Chondrocyte (in vitro differentiated cells): ENCODE data around the gene IRAK1. TPM values are rescaled to one million over a fixed set of nuclear protein-coding genes. Genes with fewer than 3 reads are reported as not detected.

Experiments
- DNase-seq: peaks from one replicate; pipeline ENCODE4 v3.0.0; 2021; ENCODE audit warnings: mixed read lengths, low spot score
- H3K27ac Mint-ChIP-seq: one replicate; pipeline ENCODE4 v1.8.0; 2021; ENCODE audit warnings: mild to moderate bottlenecking, moderate library complexity, mixed read lengths; ENCODE audit not compliant: unreplicated experiment
- H3K27me3 Mint-ChIP-seq: 2 replicates; pipeline ENCODE4 v1.8.0; 2021; ENCODE audit warnings: low read depth, mixed read lengths
- H3K36me3 Mint-ChIP-seq: 2 replicates; pipeline ENCODE4 v1.8.0; 2021; ENCODE audit warnings: low read depth, mixed read lengths
- H3K4me1 Mint-ChIP-seq: 2 replicates; pipeline ENCODE4 v1.8.0; 2021; ENCODE audit warnings: low read depth, mild to moderate bottlenecking, mixed read lengths
- H3K4me3 Mint-ChIP-seq: one replicate; pipeline ENCODE4 v1.8.0; 2021; ENCODE audit warnings: mild to moderate bottlenecking, moderate library complexity, mixed read lengths; ENCODE audit not compliant: unreplicated experiment
- H3K9me3 Mint-ChIP-seq: 2 replicates; pipeline ENCODE4 v1.8.0; 2021; ENCODE audit warnings: low read depth, mixed read lengths
- CTCF ChIP-seq: fragments of 200-600 bp; sonication (generic); IDR thresholded peaks from 2 replicates; pipeline ENCODE4 v1.5.0; 2021; ENCODE audit warnings: antibody characterized with exemption, mild to moderate bottlenecking, moderate library complexity
- long read RNA-seq: library from polyadenylated mRNA; stranded (forward); transcript quantifications from one replicate; pipeline ENCODE4 v2.0.0, GENCODE V29; 2021
- total RNA-seq: library from RNA; stranded (reverse); gene quantifications from 3 replicates; pipeline ENCODE4 v1.2.1, GENCODE V29; 2021

The IRAK1 gene
- 88.0 to 113 TPM (median 104 TPM) in 3 replicates for total RNA-seq
- long read RNA-seq, transcript IRAK1-203 (14 exons, 3,666 nt): major isoform, 220 of 388 reads
- long read RNA-seq, transcript IRAK1-205 (13 exons, 2,127 nt): minor isoform, 7 of 388 reads
- long read RNA-seq, transcript IRAK1-204 (14 exons, 2,049 nt): minor isoform, 26 of 388 reads
- long read RNA-seq, partial matches to known transcripts: 93 of 388 reads
- long read RNA-seq, other reads (novel, unspliced or antisense): 40 of 388 reads

GRCh38 chrX:154019633-154020528, at the start of gene IRAK1:
Gene IRAK1 (minus strand): TSS chrX:154019902. CDS start chrX:154019812, 90 bp downstream.
- peak within 1 kb of the TSS; percentile 74 for H3K4me3 Mint-ChIP-seq
- no peak for DNase-seq
- no peaks in the 10 kb centered on the region for H3K9me3 Mint-ChIP-seq
- no peak for TF ChIP-seq CTCF
- H3K27ac Mint-ChIP-seq: peak within 1 kb of the TSS; percentile 93
- H3K36me3 Mint-ChIP-seq: peaks cover 2% of the 10 kb centered on the region
- no peaks in the 10 kb centered on the region for H3K27me3 Mint-ChIP-seq
- H3K4me1 Mint-ChIP-seq: peaks cover 19% of the 10 kb centered on the region

- Mint-ChIP-seq H3K4me3 (no peak overlapping the region), H3K36me3 (no peaks in the 10 kb centered on the region), H3K27me3 (no peaks in the 10 kb centered on the region), H3K27ac (no peak overlapping the region), H3K9me3 (peaks cover 3% of the 10 kb centered on the region), H3K4me1 (peaks cover 18% of the 10 kb centered on the region)
- no peak for DNase-seq
- TF ChIP-seq CTCF: no peak
Measured at GRCh38 chrX:154068560-154068959, 48.9 kb upstream of the IRAK1 start.

GRCh38 chrX:154064637-154065435, 45.1 kb upstream of the IRAK1 start:
- Mint-ChIP-seq H3K9me3 (peaks cover 3% of the 10 kb centered on the region), H3K27me3 (no peaks in the 10 kb centered on the region), H3K36me3 (no peaks in the 10 kb centered on the region), H3K27ac (no peak overlapping the region), H3K4me3 (no peak overlapping the region), H3K4me1 (peaks cover 28% of the 10 kb centered on the region)
- no peak for TF ChIP-seq CTCF
- no peak for DNase-seq

GRCh38 chrX:154063234-154063633, 43.5 kb upstream of the IRAK1 start:
- no peak for TF ChIP-seq CTCF
- Mint-ChIP-seq H3K4me1 (peaks cover 43% of the 10 kb centered on the region), H3K27me3 (no peaks in the 10 kb centered on the region), H3K27ac (no peak overlapping the region), H3K9me3 (no peaks in the 10 kb centered on the region), H3K36me3 (no peaks in the 10 kb centered on the region), H3K4me3 (no peak overlapping the region)
- no peak for DNase-seq

GRCh38 chrX:154061801-154062200, 42.1 kb upstream of the IRAK1 start:
- no peaks in the 10 kb centered on the region for H3K9me3 Mint-ChIP-seq
- no peak for TF ChIP-seq CTCF
- H3K4me3 Mint-ChIP-seq: no peak overlapping the region
- H3K4me1 Mint-ChIP-seq: peaks cover 46% of the 10 kb centered on the region
- H3K27ac Mint-ChIP-seq: no peak overlapping the region
- no peaks in the 10 kb centered on the region for H3K36me3 Mint-ChIP-seq
- no peak for DNase-seq
- no peaks in the 10 kb centered on the region for H3K27me3 Mint-ChIP-seq
